ENCODE results near the gene CD99.
"Not testable (repeated sequence)": the region's sequence is repeated elsewhere in the genome, so short reads cannot be mapped to it uniquely, and the experiment has no call there.

DNA sequence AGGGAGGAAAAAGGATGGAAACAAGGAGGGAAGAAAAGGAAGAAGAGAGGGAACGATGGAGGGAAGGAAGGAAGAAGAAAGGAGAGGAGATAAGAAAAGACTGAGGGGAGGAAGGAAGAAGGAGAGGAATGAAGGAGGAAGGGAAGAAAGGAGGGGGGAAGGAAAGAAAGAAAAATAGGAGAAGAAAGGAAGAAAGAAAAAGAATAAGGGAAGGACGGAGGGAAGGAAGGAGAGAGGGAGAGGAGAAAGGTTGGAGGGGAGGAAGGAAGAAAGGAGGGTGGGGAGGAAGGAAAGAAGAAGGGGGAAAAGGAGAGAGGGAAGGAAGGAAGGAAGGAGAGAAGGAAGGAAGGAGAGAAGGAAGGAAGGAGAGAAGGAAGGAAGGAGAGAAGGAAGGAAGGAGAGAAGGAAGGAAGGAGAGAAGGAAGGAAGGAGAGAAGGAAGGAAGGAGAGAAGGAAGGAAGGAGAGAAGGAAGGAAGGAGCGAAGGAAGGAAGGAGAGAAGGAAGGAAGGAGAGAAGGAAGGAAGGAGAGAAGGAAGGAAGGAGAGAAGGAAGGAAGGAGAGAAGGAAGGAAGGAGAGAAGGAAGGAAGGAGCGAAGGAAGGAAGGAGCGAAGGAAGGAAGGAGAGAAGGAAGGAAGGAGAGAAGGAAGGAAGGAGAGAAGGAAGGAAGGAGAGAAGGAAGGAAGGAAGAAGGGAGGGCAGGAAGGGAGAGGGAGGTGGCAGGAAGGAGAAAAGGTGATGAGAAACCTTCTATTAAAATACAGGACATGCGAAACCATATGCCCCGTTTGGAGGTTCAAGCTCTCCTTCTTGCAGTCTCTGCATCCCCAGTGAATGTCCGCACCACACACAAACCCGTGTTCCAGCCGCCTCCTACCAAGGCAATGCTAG, 82.3 kb downstream of the CD99 start:
- not testable (repeated sequence) for TF ChIP-seq CTCF (IDR thresholded peaks at IDR 0.05; ENCODE audit: low read depth, low read length); EZH2phosphoT487 (IDR thresholded peaks at IDR 0.05; ENCODE audit: low read depth)

All from OCI-LY3 (cell line).